ENCODE measurements around the gene FOXK1.

FOXK1 gene

DNA sequence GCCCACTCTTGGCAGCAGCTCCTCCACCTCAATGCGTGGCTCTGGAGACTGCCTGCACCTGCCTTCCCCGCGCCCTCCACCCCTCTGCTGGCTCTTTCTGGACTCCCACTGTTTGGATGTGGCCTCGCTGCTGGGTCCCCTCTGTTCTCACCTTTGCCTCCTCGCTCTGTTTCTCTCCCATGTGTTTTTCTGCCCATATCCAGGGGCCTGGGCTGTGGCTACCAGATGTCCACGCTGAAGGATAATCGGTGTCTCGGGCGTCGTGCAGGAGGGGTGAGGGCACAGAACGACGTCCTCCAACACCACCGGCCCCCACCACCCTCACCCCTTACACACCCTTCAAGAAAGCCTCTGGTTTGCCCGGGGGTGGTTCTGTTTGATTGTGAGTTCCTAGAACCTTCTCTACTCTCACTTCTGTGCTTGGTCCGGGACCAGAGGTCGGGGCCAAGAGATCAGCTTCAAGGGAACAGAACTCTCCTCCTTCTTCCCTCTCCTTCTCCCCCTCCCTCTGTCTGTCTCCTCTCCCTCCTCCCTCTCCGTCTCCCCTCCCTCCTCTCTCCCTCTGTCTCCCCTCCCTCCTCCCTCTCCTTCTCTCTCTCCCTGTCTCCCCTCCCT lies 125.0 kb downstream of the FOXK1 start:
- Histone ChIP-seq H2BK5ac (ENCODE audit: low read length) (no peak overlapping the region), H3K4me2 (ENCODE audit: insufficient read depth, low read length, poor library complexity, severe bottlenecking) (no peak overlapping the region), H4K8ac (ENCODE audit: low read depth, low read length) (no peak overlapping the region), H2AFZ (ENCODE audit: low read length) (no peak overlapping the region), H3K18ac (ENCODE audit: low read length) (peak overlapping the region; percentile 57), H3K4ac (ENCODE audit: low read length) (no peak overlapping the region), H3K79me1 (ENCODE audit: low read depth, low read length) (no peaks in the 10 kb centered on the region), H3K4me1 (ENCODE audit: control insufficient read depth in 2 of 2, insufficient read depth in 1 of 2, low read depth in 1 of 2, low read length in 2 of 2) (peaks cover 0 to 5% of the 10 kb centered on the region in 2 donors), H3K27me3 (ENCODE audit: control insufficient read depth in 3 of 3, insufficient read depth in 3 of 3, low read depth in 1 of 3, low read length in 3 of 3) (no peaks in the 10 kb centered on the region), H3K9ac (ENCODE audit: low read depth, low read length, poor library complexity) (no peak overlapping the region), H3K27ac (replicated peaks; ENCODE audit: low read length) (no peak overlapping the region), H2AK5ac (ENCODE audit: low read depth, low read length) (peak overlapping the region; percentile 13), H2BK120ac (ENCODE audit: low read depth, low read length) (peak overlapping the region; percentile 95), H4K91ac (ENCODE audit: low read depth, low read length, poor library complexity) (no peak overlapping the region), H2BK12ac (ENCODE audit: low read length) (no peak overlapping the region), H3K23ac (ENCODE audit: low read depth, low read length, poor library complexity) (peak overlapping the region; percentile 68), H3K14ac (ENCODE audit: low read length) (no peak overlapping the region), H2BK15ac (ENCODE audit: low read length) (no peak overlapping the region), H3K4me3 (ENCODE audit: low read length in 2 of 2) (no peak overlapping the region), H3K9me3 (replicated peaks in 1 of 2; ENCODE audit: control insufficient read depth in 2 of 2, insufficient read depth in 1 of 2, low read depth in 1 of 2, low read length in 2 of 2) (no peaks in the 10 kb centered on the region), H3K36me3 (replicated peaks in 1 of 2; ENCODE audit: control insufficient read depth in 2 of 2, insufficient read depth in 2 of 2, low read length in 2 of 2) (peaks cover 0 to 4% of the 10 kb centered on the region in 2 donors)
- DNase-seq (ENCODE audit: low spot score): no peak
- no CpG with 5 or more reads among the region's 17 CpGs for WGBS, 2 donors (ENCODE audit: extremely low coverage in 2 of 2, insufficient read length in 2 of 2, insufficient replicate concordance in 1 of 2)

DNA sequence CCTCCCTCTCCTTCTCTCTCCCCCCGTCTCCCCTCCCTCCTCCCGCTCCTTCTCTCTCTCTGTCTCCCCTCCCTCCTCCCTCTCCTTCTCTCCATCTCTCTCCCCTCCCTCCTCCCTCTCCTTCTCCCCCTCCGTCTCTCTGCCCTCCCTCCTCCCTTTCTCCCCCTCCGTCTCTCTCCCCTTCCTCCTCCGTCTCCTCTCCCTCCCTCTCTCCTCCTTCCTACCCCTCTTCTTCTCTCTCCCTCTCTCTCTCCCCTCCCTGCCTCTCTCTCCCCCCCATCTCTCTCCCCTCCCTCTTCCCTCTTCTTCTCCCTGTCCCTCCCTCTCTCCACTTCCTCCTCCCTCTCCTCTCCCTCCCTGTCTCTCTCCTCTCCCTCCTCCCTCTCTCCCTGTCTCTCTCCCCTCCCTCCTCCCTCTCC lies 125.5 kb downstream of the FOXK1 start:
- Histone ChIP-seq H3K79me1 (ENCODE audit: low read depth, low read length) (no peaks in the 10 kb centered on the region), H3K27me3 (ENCODE audit: control insufficient read depth in 3 of 3, insufficient read depth in 3 of 3, low read depth in 1 of 3, low read length in 3 of 3) (no peaks in the 10 kb centered on the region), H3K9me3 (replicated peaks in 1 of 2; ENCODE audit: control insufficient read depth in 2 of 2, insufficient read depth in 1 of 2, low read depth in 1 of 2, low read length in 2 of 2) (no peaks in the 10 kb centered on the region), H3K27ac (replicated peaks; ENCODE audit: low read length) (no peak overlapping the region), H2BK15ac (ENCODE audit: low read length) (no peak overlapping the region), H4K91ac (ENCODE audit: low read depth, low read length, poor library complexity) (no peak overlapping the region), H3K36me3 (replicated peaks in 1 of 2; ENCODE audit: control insufficient read depth in 2 of 2, insufficient read depth in 2 of 2, low read length in 2 of 2) (peaks cover 0 to 4% of the 10 kb centered on the region in 2 donors), H3K4me1 (ENCODE audit: control insufficient read depth in 2 of 2, insufficient read depth in 1 of 2, low read depth in 1 of 2, low read length in 2 of 2) (peaks cover 0 to 5% of the 10 kb centered on the region in 2 donors), H2BK5ac (ENCODE audit: low read length) (no peak overlapping the region), H3K4ac (ENCODE audit: low read length) (no peak overlapping the region), H3K14ac (ENCODE audit: low read length) (no peak overlapping the region), H3K4me3 (ENCODE audit: low read length in 2 of 2) (no peak overlapping the region), H2AK5ac (ENCODE audit: low read depth, low read length) (no peak overlapping the region), H2BK12ac (ENCODE audit: low read length) (no peak overlapping the region), H2BK120ac (ENCODE audit: low read depth, low read length) (no peak overlapping the region), H3K23ac (ENCODE audit: low read depth, low read length, poor library complexity) (no peak overlapping the region), H4K8ac (ENCODE audit: low read depth, low read length) (no peak overlapping the region), H3K18ac (ENCODE audit: low read length) (no peak overlapping the region), H3K4me2 (ENCODE audit: insufficient read depth, low read length, poor library complexity, severe bottlenecking) (no peak overlapping the region), H2AFZ (ENCODE audit: low read length) (peak overlapping the region; percentile 29), H3K9ac (ENCODE audit: low read depth, low read length, poor library complexity) (no peak overlapping the region)
- 100% methylated on average over 2 of the region's 5 CpGs; no CpG with 5 or more reads in 1 of the 2 donors for WGBS, 2 donors (ENCODE audit: extremely low coverage in 2 of 2, insufficient read length in 2 of 2, insufficient replicate concordance in 1 of 2)
- DNase-seq (ENCODE audit: low spot score): no peak

DNA sequence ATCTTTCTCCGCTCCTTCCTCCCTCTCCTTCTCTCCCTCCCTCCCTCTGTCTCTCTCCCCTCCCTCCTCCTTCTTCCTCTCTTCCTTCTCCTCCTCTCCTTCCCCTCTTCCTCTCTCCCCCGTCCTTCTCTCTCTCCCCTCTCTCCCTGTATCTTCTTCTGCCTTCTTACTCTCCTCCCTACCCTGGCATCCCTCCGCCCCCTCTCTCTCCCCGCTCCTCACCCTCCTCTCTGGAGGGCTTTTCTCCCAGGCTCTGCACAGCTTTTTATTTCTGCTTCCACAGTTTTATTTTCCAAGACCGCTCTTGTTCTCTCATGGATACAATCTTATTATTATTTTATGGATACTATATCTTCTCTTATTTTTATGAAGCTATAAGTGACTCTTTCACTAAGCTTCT lies 125.9 kb downstream of the FOXK1 start:
- H3K4ac ChIP-seq (ENCODE audit: low read length): no peak overlapping the region
- H3K79me1 ChIP-seq (ENCODE audit: low read depth, low read length): no peaks in the 10 kb centered on the region
- WGBS, 2 donors (ENCODE audit: extremely low coverage in 2 of 2, insufficient read length in 2 of 2, insufficient replicate concordance in 1 of 2): no CpG with 5 or more reads among the region's 5 CpGs
- no peak for DNase-seq (ENCODE audit: low spot score)
- H3K36me3 ChIP-seq (replicated peaks in 1 of 2; ENCODE audit: control insufficient read depth in 2 of 2, insufficient read depth in 2 of 2, low read length in 2 of 2): peaks cover 0 to 4% of the 10 kb centered on the region in 2 donors
- H4K8ac ChIP-seq (ENCODE audit: low read depth, low read length): no peak overlapping the region
- H3K4me1 ChIP-seq (ENCODE audit: control insufficient read depth in 2 of 2, insufficient read depth in 1 of 2, low read depth in 1 of 2, low read length in 2 of 2): peaks cover 0 to 5% of the 10 kb centered on the region in 2 donors
- H2AK5ac ChIP-seq (ENCODE audit: low read depth, low read length): no peak overlapping the region
- H2BK15ac ChIP-seq (ENCODE audit: low read length): no peak overlapping the region
- no peak overlapping the region for H4K91ac ChIP-seq (ENCODE audit: low read depth, low read length, poor library complexity)
- no peak overlapping the region for H3K18ac ChIP-seq (ENCODE audit: low read length)
- no peak overlapping the region for H3K4me2 ChIP-seq (ENCODE audit: insufficient read depth, low read length, poor library complexity, severe bottlenecking)
- H3K14ac ChIP-seq (ENCODE audit: low read length): no peak overlapping the region
- H2AFZ ChIP-seq (ENCODE audit: low read length): peak overlapping the region; percentile 29
- no peak overlapping the region for H3K27ac ChIP-seq (replicated peaks; ENCODE audit: low read length)
- H3K27me3 ChIP-seq (ENCODE audit: control insufficient read depth in 3 of 3, insufficient read depth in 3 of 3, low read depth in 1 of 3, low read length in 3 of 3): no peaks in the 10 kb centered on the region
- H3K9me3 ChIP-seq (replicated peaks in 1 of 2; ENCODE audit: control insufficient read depth in 2 of 2, insufficient read depth in 1 of 2, low read depth in 1 of 2, low read length in 2 of 2): no peaks in the 10 kb centered on the region
- no peak overlapping the region for H3K9ac ChIP-seq (ENCODE audit: low read depth, low read length, poor library complexity)
- H3K4me3 ChIP-seq (ENCODE audit: low read length in 2 of 2): no peak overlapping the region
- H2BK5ac ChIP-seq (ENCODE audit: low read length): no peak overlapping the region
- no peak overlapping the region for H2BK120ac ChIP-seq (ENCODE audit: low read depth, low read length)
- H3K23ac ChIP-seq (ENCODE audit: low read depth, low read length, poor library complexity): no peak overlapping the region
- no peak overlapping the region for H2BK12ac ChIP-seq (ENCODE audit: low read length)

DNA sequence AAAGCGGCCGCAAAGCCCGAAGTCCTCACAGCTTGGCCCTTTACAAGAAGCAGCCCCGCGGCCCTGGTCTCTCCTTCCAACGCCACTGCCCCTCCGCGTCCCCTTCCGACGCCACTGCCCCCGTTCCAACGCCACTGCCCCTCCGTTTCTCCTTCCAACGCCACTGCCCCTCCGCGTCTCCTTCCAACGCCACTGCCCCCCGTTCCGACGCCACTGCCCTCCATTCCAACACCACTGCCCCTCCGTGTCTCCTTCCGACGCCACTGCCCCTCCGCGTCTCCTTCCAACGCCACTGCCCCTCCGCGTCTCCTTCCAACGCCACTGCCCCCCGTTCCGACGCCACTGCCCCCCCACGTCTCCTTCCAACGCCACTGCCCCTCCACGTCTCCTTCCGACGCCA lies 126.5 kb downstream of the FOXK1 start:
- peak overlapping the region; percentile 40 for H2AK5ac ChIP-seq (ENCODE audit: low read depth, low read length)
- H2BK5ac ChIP-seq (ENCODE audit: low read length): no peak overlapping the region
- H3K9me3 ChIP-seq (replicated peaks in 1 of 2; ENCODE audit: control insufficient read depth in 2 of 2, insufficient read depth in 1 of 2, low read depth in 1 of 2, low read length in 2 of 2): no peaks in the 10 kb centered on the region
- no peak overlapping the region for H3K27ac ChIP-seq (replicated peaks; ENCODE audit: low read length)
- H2BK12ac ChIP-seq (ENCODE audit: low read length): no peak overlapping the region
- DNase-seq (ENCODE audit: low spot score): no peak
- no peak overlapping the region for H2AFZ ChIP-seq (ENCODE audit: low read length)
- no peak overlapping the region for H3K4ac ChIP-seq (ENCODE audit: low read length)
- no peak overlapping the region for H3K9ac ChIP-seq (ENCODE audit: low read depth, low read length, poor library complexity)
- peak overlapping the region; percentile 23 for H4K8ac ChIP-seq (ENCODE audit: low read depth, low read length)
- H3K4me1 ChIP-seq (ENCODE audit: control insufficient read depth in 2 of 2, insufficient read depth in 1 of 2, low read depth in 1 of 2, low read length in 2 of 2): peaks cover 0 to 5% of the 10 kb centered on the region in 2 donors
- H2BK15ac ChIP-seq (ENCODE audit: low read length): no peak overlapping the region
- H3K23ac ChIP-seq (ENCODE audit: low read depth, low read length, poor library complexity): peak overlapping the region; percentile 91
- H2BK120ac ChIP-seq (ENCODE audit: low read depth, low read length): no peak overlapping the region
- H3K79me1 ChIP-seq (ENCODE audit: low read depth, low read length): no peaks in the 10 kb centered on the region
- no peak overlapping the region for H3K4me2 ChIP-seq (ENCODE audit: insufficient read depth, low read length, poor library complexity, severe bottlenecking)
- peak overlapping the region; percentile 59 for H3K18ac ChIP-seq (ENCODE audit: low read length)
- H3K36me3 ChIP-seq (replicated peaks in 1 of 2; ENCODE audit: control insufficient read depth in 2 of 2, insufficient read depth in 2 of 2, low read length in 2 of 2): peaks cover 0 to 4% of the 10 kb centered on the region in 2 donors
- H4K91ac ChIP-seq (ENCODE audit: low read depth, low read length, poor library complexity): no peak overlapping the region
- H3K14ac ChIP-seq (ENCODE audit: low read length): no peak overlapping the region
- no peaks in the 10 kb centered on the region for H3K27me3 ChIP-seq (ENCODE audit: control insufficient read depth in 3 of 3, insufficient read depth in 3 of 3, low read depth in 1 of 3, low read length in 3 of 3)
- no peak overlapping the region for H3K4me3 ChIP-seq (ENCODE audit: low read length in 2 of 2)
- no CpG with 5 or more reads among the region's 37 CpGs for WGBS, 2 donors (ENCODE audit: extremely low coverage in 2 of 2, insufficient read length in 2 of 2, insufficient replicate concordance in 1 of 2)

All from neuronal stem cell (in vitro differentiated cells).